Central memory CD8-positive, alpha-beta T cell (primary cell): ENCODE data around the gene GLCE.

ENCODE experiments used
- ATAC-seq: fragments of 150-1000 bp; cut with Tn5 transposase; replicated peaks from 2 replicates; pipeline ENCODE4 v1.10.0; 2022; ENCODE audit warnings: mild to moderate bottlenecking, moderate FRiP score, moderate number of reproducible peaks; ENCODE audit not compliant: poor library complexity, severe bottlenecking; ENCODE audit errors: extremely low read depth
- DNase-seq, 2 donors: peaks; one replicate each; pipeline ENCODE4 v3.0.0; 2021; ENCODE audit warnings: low spot score in 2 of 2
- H3K27ac Mint-ChIP-seq: one replicate; pipeline ENCODE4 v1.8.0; 2022; ENCODE audit warnings: low read depth, mild to moderate bottlenecking, moderate library complexity, mixed read lengths
- H3K27me3 Mint-ChIP-seq: one replicate; pipeline ENCODE4 v1.8.0; 2022; ENCODE audit warnings: mixed read lengths
- H3K36me3 Mint-ChIP-seq: one replicate; pipeline ENCODE4 v1.8.0; 2022; ENCODE audit warnings: mild to moderate bottlenecking, moderate library complexity, mixed read lengths; ENCODE audit not compliant: insufficient read depth
- H3K4me1 Mint-ChIP-seq: one replicate; pipeline ENCODE4 v1.8.0; 2022; ENCODE audit warnings: mixed read lengths
- H3K4me3 Mint-ChIP-seq: one replicate; pipeline ENCODE4 v1.8.0; 2022; ENCODE audit warnings: mild to moderate bottlenecking, moderate library complexity, mixed read lengths
- H3K9me3 Mint-ChIP-seq: one replicate; pipeline ENCODE4 v1.8.0; 2022; ENCODE audit warnings: mixed read lengths

Gene GLCE

GRCh38 chr15:69317392-69317841 is 157.0 kb downstream of the GLCE start:
- DNase-seq (no peak), ATAC-seq (no peak)
- no peaks in the 10 kb centered on the region for H3K4me1 Mint-ChIP-seq
- H3K4me3 Mint-ChIP-seq, result no peak overlapping the region
- no peak overlapping the region for H3K27ac Mint-ChIP-seq
- peaks cover 2% of the 10 kb centered on the region for H3K36me3 Mint-ChIP-seq
- peaks cover 60% of the 10 kb centered on the region for H3K27me3 Mint-ChIP-seq
- H3K9me3 Mint-ChIP-seq, result no peaks in the 10 kb centered on the region

DNA sequence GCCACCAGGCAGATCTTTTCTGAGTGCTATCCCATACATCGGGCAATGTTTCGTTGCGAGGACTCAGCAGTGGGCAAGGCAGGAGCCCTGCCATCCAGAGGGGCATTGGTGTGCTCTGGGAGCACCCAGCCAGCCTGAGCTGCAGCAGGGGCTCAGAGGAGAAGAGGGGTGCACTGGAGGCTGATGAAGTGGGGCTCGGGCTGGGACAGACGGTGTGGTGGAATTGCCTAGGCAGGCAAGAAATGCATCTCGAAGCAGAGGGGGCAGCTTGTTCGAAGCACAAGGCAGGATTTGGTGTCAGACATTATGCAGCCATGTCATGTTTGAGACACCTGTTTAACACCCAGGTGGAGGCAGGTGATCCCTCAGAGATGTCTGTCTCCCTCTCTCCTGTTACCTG is 157.6 kb downstream of the GLCE start:
- H3K4me1 Mint-ChIP-seq, result no peaks in the 10 kb centered on the region
- peaks cover 66% of the 10 kb centered on the region for H3K27me3 Mint-ChIP-seq
- no peak for ATAC-seq
- no peaks in the 10 kb centered on the region for H3K9me3 Mint-ChIP-seq
- H3K27ac Mint-ChIP-seq, result no peak overlapping the region
- no peak for DNase-seq
- H3K36me3 Mint-ChIP-seq, result peaks cover 2% of the 10 kb centered on the region
- H3K4me3 Mint-ChIP-seq, result no peak overlapping the region

GRCh38 chr15:69319384-69320375 is 159.2 kb downstream of the GLCE start:
- DNase-seq, result no peak
- Mint-ChIP-seq H3K36me3 (peaks cover 6% of the 10 kb centered on the region), H3K27ac (no peak overlapping the region), H3K4me1 (no peaks in the 10 kb centered on the region), H3K27me3 (peaks cover 65% of the 10 kb centered on the region), H3K9me3 (no peaks in the 10 kb centered on the region), H3K4me3 (no peak overlapping the region)
- ATAC-seq, result no peak

DNA sequence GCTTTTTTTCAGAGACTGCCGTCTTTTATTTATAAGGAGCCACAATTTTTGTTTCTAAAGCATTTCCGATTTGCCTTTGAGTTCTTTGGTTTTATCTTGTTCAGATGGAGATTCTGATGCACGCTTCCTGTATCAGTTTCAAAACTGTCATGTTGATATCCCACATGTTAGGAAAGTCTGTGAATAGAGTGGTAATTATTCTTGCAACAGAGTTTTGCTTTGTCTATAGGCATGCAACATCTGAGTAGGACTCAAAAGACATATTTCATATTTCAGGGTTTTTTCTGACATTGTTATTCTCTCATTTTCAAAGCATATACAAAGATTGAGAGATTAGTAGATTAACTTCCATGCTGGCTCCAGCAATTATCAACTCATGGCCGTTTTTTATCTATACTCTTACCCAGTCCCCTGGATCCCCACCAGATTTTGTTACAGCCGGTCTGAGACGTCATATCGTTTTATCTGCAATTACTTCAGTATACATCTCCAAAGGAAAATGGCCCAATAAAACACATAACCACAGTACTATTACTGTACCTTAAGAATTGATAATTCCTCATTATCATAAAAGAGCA is 160.6 kb downstream of the GLCE start:
- Mint-ChIP-seq H3K9me3 (no peaks in the 10 kb centered on the region), H3K4me1 (no peaks in the 10 kb centered on the region), H3K36me3 (peaks cover 6% of the 10 kb centered on the region), H3K27ac (no peak overlapping the region), H3K27me3 (peaks cover 65% of the 10 kb centered on the region), H3K4me3 (no peak overlapping the region)
- DNase-seq (no peak), ATAC-seq (no peak)
